K562 (cell line): ENCODE measurements around the gene HSPA1L. TPM values are rescaled to one million over a fixed set of nuclear protein-coding genes. Genes with fewer than 3 reads are reported as not detected.

Experiments
- ATAC-seq: fragments of 200-7000 bp; cut with Tn5 transposase; 3 replicates; pipeline ENCODE4 v1.9.1; 2020; ENCODE audit warnings: moderate library complexity
- BruUV-seq: library from RNA; stranded (reverse); fragments of 400-500 nt; replicated peaks from 2 replicates; lab custom pipeline; 2021; lab: Mats Ljungman, UMichigan
- CTCF ChIA-PET: fragments of 300-600 bp; formaldehyde crosslinking; extraction: SDS; loops from one replicate; lab custom pipeline; 2021; ENCODE audit warnings: low intra/inter-chr PET ratio; lab: Yijun Ruan, JAX
- POLR2A ChIA-PET: fragments of 300-600, 350-650 bp; sonication (Branson Sonifier 250); formaldehyde crosslinking; extraction: SDS; loops from one replicate; lab custom pipeline; 2021; ENCODE audit warnings: antibody characterized with exemption, inconsistent platforms; lab: Yijun Ruan, JAX
- DNase-seq, 4 experiments: peaks; one replicate each; pipeline versions ENCODE4 v3.0.0 to v3.0.0-alpha.2; 2011 to 2018; ENCODE audit warnings: low spot score in 3 of 4, mixed read lengths in 3 of 4; ENCODE audit errors: extremely low read depth in 1 of 4
- FAIRE-seq: peaks from 2 replicates; lab custom pipeline; 2011; peaks lifted over from hg19 to GRCh38; lab: Jason Lieb, UNC
- H2AFZ ChIP-seq: 2 replicates; pipeline ENCODE4 v1.6.0; 2011; ENCODE audit warnings: low read depth, low read length, control low read depth, inconsistent platforms
- H3K27ac ChIP-seq: fragments of 200-600 bp; 3 replicates; pipeline ENCODE4 v1.8.0; 2011; ENCODE audit warnings: low read depth, mild to moderate bottlenecking, control low read depth, inconsistent platforms, low read length, moderate library complexity, mixed read lengths; ENCODE audit errors: extremely low read depth
- H3K27me3 ChIP-seq, 2 experiments: fragments of 300-600 bp in 1 of 2; 2 replicates in 1 of 2; 3 replicates in 1 of 2; pipeline versions ENCODE4 v1.6.0 to v1.8.0; 2011; ENCODE audit warnings: inconsistent platforms in 2 of 2, low read length in 2 of 2, mild to moderate bottlenecking in 1 of 2, mixed read lengths in 1 of 2, moderate library complexity in 1 of 2; ENCODE audit not compliant: control insufficient read depth in 2 of 2, insufficient read depth in 2 of 2
- H3K36me3 ChIP-seq: fragments of 300-600 bp; 3 replicates; pipeline ENCODE4 v1.8.0; 2011; ENCODE audit warnings: mild to moderate bottlenecking, low read length, inconsistent platforms; ENCODE audit not compliant: control insufficient read depth, insufficient read depth
- H3K4me1 ChIP-seq, 2 experiments: fragments of 200-600 bp in 1 of 2; replicated peaks in 1 of 2; 2 replicates in 1 of 2; 3 replicates in 1 of 2; pipeline versions ENCODE4 v1.5.1 to v1.8.0; 2011; ENCODE audit warnings: inconsistent platforms in 2 of 2, low read length in 2 of 2, mild to moderate bottlenecking in 1 of 2, mixed read lengths in 1 of 2, moderate library complexity in 1 of 2; ENCODE audit not compliant: control insufficient read depth in 2 of 2, insufficient read depth in 2 of 2
- H3K4me2 ChIP-seq: 2 replicates; pipeline ENCODE4 v1.6.1; 2011; ENCODE audit warnings: low read length, control low read depth, inconsistent platforms, mixed read lengths; ENCODE audit not compliant: insufficient read depth
- H3K4me3 ChIP-seq: fragments of 200-600 bp; sonication (generic), shearing (Covaris generic); 2 replicates; pipeline ENCODE4 v1.5.1; 2016; ENCODE audit warnings: control low read depth, inconsistent platforms
- H3K79me2 ChIP-seq: fragments of 200-600 bp; 3 replicates; pipeline ENCODE4 v1.8.0; 2011; ENCODE audit warnings: low read length, inconsistent platforms; ENCODE audit not compliant: control insufficient read depth, insufficient read depth
- H3K9ac ChIP-seq, 2 experiments: 2 replicates each; pipeline versions ENCODE4 v1.6.0 to v1.6.1; 2011; ENCODE audit warnings: low read depth in 2 of 2, low read length in 2 of 2, control low read depth in 1 of 2, inconsistent platforms in 1 of 2, mild to moderate bottlenecking in 1 of 2, mixed read lengths in 1 of 2; ENCODE audit not compliant: insufficient read depth in 1 of 2
- H3K9me1 ChIP-seq: one replicate; pipeline ENCODE4 v1.6.0; 2011; ENCODE audit warnings: inconsistent platforms, mild to moderate bottlenecking, low read length, moderate library complexity; ENCODE audit not compliant: control insufficient read depth, insufficient read depth
- H3K9me3 ChIP-seq: replicated peaks from 2 replicates; pipeline ENCODE4 v1.5.1; 2011; ENCODE audit warnings: low read depth, low read length, inconsistent platforms; ENCODE audit not compliant: control insufficient read depth, insufficient read depth
- H4K20me1 ChIP-seq: replicated peaks from 2 replicates; pipeline ENCODE4 v1.6.1; 2011; ENCODE audit warnings: low read length, inconsistent platforms, mixed read lengths; ENCODE audit not compliant: control insufficient read depth, insufficient read depth
- CBX1 ChIP-seq: sonication (generic); IDR thresholded peaks from 2 replicates; pipeline ENCODE4 v1.6.1; 2016; ENCODE audit warnings: antibody characterized with exemption, low read depth, mild to moderate bottlenecking
- ETV6 ChIP-seq, 3 experiments: fragments of 150-350 bp in 1 of 3; sonication (generic) in 1 of 3; formaldehyde crosslinking in 1 of 3; IDR thresholded peaks; 2 replicates each; pipeline versions ENCODE4 v1.6.1 to v1.8.0; 2014 to 2022; ENCODE audit warnings: borderline replicate concordance in 2 of 3, low read depth in 2 of 3, antibody characterized with exemption in 1 of 3, low read length in 1 of 3, mild to moderate bottlenecking in 1 of 3, missing genetic modification reagents in 1 of 3
- HDGF ChIP-seq: fragments of 450-650 bp; IDR thresholded peaks from 2 replicates; pipeline ENCODE4 v1.6.1; 2016
- HMGN3 ChIP-seq: IDR thresholded peaks from 2 replicates; pipeline ENCODE4 v1.6.1; 2011; ENCODE audit warnings: borderline replicate concordance, low read depth, mild to moderate bottlenecking, mixed read lengths, low read length; ENCODE audit not compliant: insufficient read length; ENCODE audit errors: extremely low read depth
- KAT7 ChIP-seq: sonication (generic); formaldehyde crosslinking; IDR thresholded peaks from 2 replicates; pipeline ENCODE4 v1.8.0; 2022; ENCODE audit warnings: missing genetic modification reagents, mild to moderate bottlenecking, borderline replicate concordance
- NCOA1 ChIP-seq: fragments of 450-650 bp; IDR thresholded peaks from 2 replicates; pipeline ENCODE4 v1.6.1; 2016; ENCODE audit warnings: low read depth
- NFE2 ChIP-seq: IDR thresholded peaks from 2 replicates; pipeline ENCODE4 v1.6.1; 2014; ENCODE audit warnings: antibody characterized with exemption, low read depth
- NR4A1 ChIP-seq, 2 experiments: fragments of 250-450 bp in 1 of 2; fragments of 450-650 bp in 1 of 2; sonication (Bioruptor Pico) in 1 of 2; IDR thresholded peaks; 2 replicates each; pipeline versions ENCODE4 v1.4.0 to v1.6.1; 2016 to 2020; ENCODE audit warnings: mild to moderate bottlenecking in 2 of 2, missing compliant biosample characterization in 1 of 2, missing genetic modification characterization in 1 of 2, moderate library complexity in 1 of 2
- RAD51 ChIP-seq: fragments of 450-650 bp; IDR thresholded peaks from 2 replicates; pipeline ENCODE4 v1.7.1; 2016; ENCODE audit warnings: low read depth, mild to moderate bottlenecking, borderline replicate concordance
- SFPQ ChIP-seq: fragments of 200-400 bp; formaldehyde crosslinking; IDR thresholded peaks from 2 replicates; pipeline ENCODE4 v1.6.1; 2017; ENCODE audit warnings: mild to moderate bottlenecking, low read depth, low read length, moderate library complexity
- THAP7 ChIP-seq: fragments of 250-450 bp; sonication (Bioruptor Pico); IDR thresholded peaks from 2 replicates; pipeline ENCODE4 v1.5.0; 2021
- ZNF253 ChIP-seq: fragments of 250-450 bp; sonication (Bioruptor Pico); conservative IDR thresholded peaks from 2 replicates; pipeline ENCODE4 v1.6.1; 2021; ENCODE audit warnings: mild to moderate bottlenecking
- ZNF274 ChIP-seq: IDR thresholded peaks from 2 replicates; pipeline ENCODE4 v1.6.1; 2011; ENCODE audit warnings: low read depth, mild to moderate bottlenecking, low read length, moderate library complexity, borderline replicate concordance
- ZNF436 ChIP-seq: fragments of 250-450, 450-650 bp; sonication (Bioruptor Pico); formaldehyde crosslinking; IDR thresholded peaks from 2 replicates; pipeline ENCODE4 v1.7.0; 2020; ENCODE audit warnings: mild to moderate bottlenecking
- WGBS: fragments of 100-300 bp; shearing (Covaris generic); methylation state at CpG from one replicate; pipeline ENCODE4 v1.1.6; 2016; ENCODE audit warnings: low coverage, mixed read lengths; ENCODE audit not compliant: insufficient coverage; ENCODE audit errors: missing lambda C conversion rate; 5-methylcytosine and 5-hydroxymethylcytosine counted together
- in situ Hi-C: fragments of 300-500 bp; cut with MboI; formaldehyde crosslinking; loops from 4 replicates; pipeline ENCODE4 v1.15.0; 2018; ENCODE audit warnings: inconsistent platforms, mixed read lengths
- intact Hi-C: fragments of 100-400 bp; cut with micrococcal nuclease; formaldehyde crosslinking; loops from 2 replicates; pipeline ENCODE4 v1.14.2; 2022
- polyA plus RNA-seq, 8 experiments: library from polyadenylated mRNA; depleted of rRNA in 4 of 8; stranded (reverse) in 5 of 8; unstranded in 3 of 8; fragments of >200 nt; fragmentation: Nextera tagmentation in 2 of 8; fragmentation: Illumina TruSeq in 1 of 8; extraction: Ambion mirVana in 2 of 8; extraction: Trizol in 1 of 8; gene quantifications; 2 replicates each; pipeline versions ENCODE4 v1.2.1 to v1.2.3, GENCODE V29; 2011 to 2014; ENCODE audit warnings: inconsistent platforms in 1 of 8, missing spikeins in 1 of 8
- total RNA-seq, 7 experiments: library from RNA; depleted of rRNA in 6 of 7; stranded (reverse); fragments of >200 nt in 6 of 7; fragmentation: Illumina TruSeq in 2 of 7; extraction: Trizol in 2 of 7; gene quantifications; 2 replicates each; pipeline versions ENCODE4 v1.2.1 to v1.2.3, GENCODE V29; 2011 to 2021; ENCODE audit warnings: low replicate concordance in 1 of 7
- TF ChIP-seq, protein P1 (sequence below): fragments of 250-450 bp; sonication (Bioruptor Pico); IDR thresholded peaks from 2 replicates; pipeline ENCODE4 v1.8.0; 2022; ENCODE audit warnings: moderate library complexity, mild to moderate bottlenecking, inconsistent platforms

The HSPA1L gene
- total and polyA plus RNA-seq, 9 of the 15 experiments (the other 6 are each of a cell fraction or from before 2014, with no cell fraction given): 0.14 to 2.1 (median 1.3) TPM

- TF ChIP-seq NCOA1 (no peak), NFE2 (peak; percentile 45), THAP7 (peak; percentile 91; the same call in 1 of the 2 replicates)
Observed at GRCh38 chr6:31862344-31863235, 47.5 kb upstream of the HSPA1L start, which contains the start of gene NEU1 (continued).

DNA sequence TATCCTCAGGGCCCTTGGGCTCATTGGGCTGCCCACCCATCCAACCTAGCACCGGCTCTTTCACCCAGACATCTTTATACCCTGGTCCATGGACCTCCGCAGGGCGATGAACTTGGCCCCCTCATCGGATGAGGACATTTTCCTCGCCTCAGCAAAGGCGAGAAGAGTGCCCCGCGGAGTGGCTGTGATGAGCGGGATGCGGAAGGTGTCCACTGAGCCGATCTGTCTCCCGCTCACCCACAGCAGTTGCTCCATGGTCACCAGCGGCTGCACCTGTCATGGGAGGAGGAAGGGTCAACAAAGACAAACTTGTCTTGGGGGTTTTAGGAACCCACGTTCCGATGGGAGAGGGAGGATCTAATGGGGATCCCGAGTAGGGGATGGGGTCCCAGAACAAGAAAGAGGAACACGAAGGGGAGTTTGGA, 46.8 kb upstream of the HSPA1L start:
- H3K27ac ChIP-seq: peak overlapping the region; percentile 59
- H3K27me3 ChIP-seq: no peaks in the 10 kb centered on the region
- FAIRE-seq: no peak
- ChIA-PET CTCF (no interaction called here), POLR2A (interaction anchor here (0.7 to 4.1 kb wide), 13 partner anchors 17 to 240 kb away, joined by 3 to 123 read pairs (median 6); partner anchors contain the start of genes BAG6, CSNK2B, GPANK1 and HSPA1B)
- ATAC-seq: no peak
- H3K9ac ChIP-seq: peak overlapping the region; percentile 73 to 95
- whole genome bisulfite sequencing: 41% methylated on average over 17 of the region's 17 CpGs
- H3K36me3 ChIP-seq: peaks cover 55% of the 10 kb centered on the region; the same call in 2 of the 3 replicates
- in situ Hi-C loops: loop anchor here (5.0 kb wide), 1 partner anchor 200 kb away; the partner anchor contains the start of genes C6orf47 and GPANK1
- intact Hi-C loops: loop anchor here (1.0 to 2.0 kb wide), 2 partner anchors 181 to 315 kb away; partner anchors contain the start of genes LY6G5C and NFKBIL1
- no peaks in the 10 kb centered on the region for H4K20me1 ChIP-seq
- peak overlapping the region; percentile 85 for H3K4me2 ChIP-seq
- no peak for DNase-seq
- peak overlapping the region; percentile 62 for H3K4me3 ChIP-seq
- peaks cover 9% of the 10 kb centered on the region for H3K9me1 ChIP-seq
- no TSS peak for BruUV-seq
- peak overlapping the region; percentile 83 for H2AFZ ChIP-seq
- H3K9me3 ChIP-seq: no peaks in the 10 kb centered on the region
- peaks cover 24% of the 10 kb centered on the region for H3K79me2 ChIP-seq
- H3K4me1 ChIP-seq: peaks cover 13 to 43% of the 10 kb centered on the region in 2 experiments; a peak in 4 of 5 replicates
- TF ChIP-seq KAT7 (CRISPR knock-in tag): 0 out of 2 replicates have a peak, but pooled peaks have one; percentile 8
- TF ChIP-seq CBX1: no peak
- TF ChIP-seq HMGN3: no peak
- TF ChIP-seq SFPQ: no peak
- no peak for TF ChIP-seq ZNF274
- TF ChIP-seq ZNF436 (CRISPR knock-in tag): 0 out of 2 replicates have a peak, but pooled peaks have one; percentile 24
- TF ChIP-seq ETV6 (IDR thresholded peaks at IDR 0.05; ENCODE audit: borderline replicate concordance in 1 of 2, low read depth in 2 of 2, low read length in 1 of 2): no peak
- no peak for TF ChIP-seq ETV6 (CRISPR knock-in tag; IDR thresholded peaks at IDR 0.05; ENCODE audit: borderline replicate concordance)
- TF ChIP-seq NR4A1 (CRISPR knock-in tag; IDR thresholded peaks at IDR 0.05): no peak; the same call in 1 of the 2 replicates
- TF ChIP-seq NR4A1 (tag; IDR thresholded peaks at IDR 0.05): 0 out of 2 replicates have a peak, but pooled peaks have one; percentile 11
- 0 out of 2 replicates have a peak, but pooled peaks have one; percentile 72 for TF ChIP-seq HDGF
- TF ChIP-seq, protein P1, sequence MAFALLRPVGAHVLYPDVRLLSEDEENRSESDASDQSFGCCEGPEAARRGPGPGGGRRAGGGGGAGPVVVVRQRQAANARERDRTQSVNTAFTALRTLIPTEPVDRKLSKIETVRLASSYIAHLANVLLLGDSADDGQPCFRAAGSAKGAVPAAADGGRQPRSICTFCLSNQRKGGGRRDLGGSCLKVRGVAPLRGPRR (CRISPR knock-in tag): no peak
- no peak for TF ChIP-seq ZNF253 (CRISPR knock-in tag)
- TF ChIP-seq RAD51: no peak
